HepG2 (cell line): ENCODE data around the gene MIDN. TPM values are rescaled to one million over a fixed set of nuclear protein-coding genes. Genes with fewer than 3 reads are reported as not detected.
A peak's percentile ranks its signal among the peaks of the same experiment; 100 is the strongest.

ENCODE experiments used
- CSRNP2 ChIP-seq: sonication (generic); formaldehyde crosslinking; conservative IDR thresholded peaks from 2 replicates; pipeline ENCODE4 v1.8.0; 2022; ENCODE audit warnings: low read depth, missing genetic modification reagents
- GABPB1 ChIP-seq: IDR thresholded peaks from 2 replicates; pipeline ENCODE4 v1.6.1; 2016; ENCODE audit warnings: mild to moderate bottlenecking, missing genetic modification reagents, moderate library complexity, missing compliant biosample characterization
- GTF2F1 ChIP-seq: fragments of 150-350 bp; IDR thresholded peaks from 2 replicates; pipeline ENCODE4 v1.6.1; 2014; ENCODE audit warnings: low read length
- HDAC1 ChIP-seq: sonication (generic); formaldehyde crosslinking; IDR thresholded peaks from 2 replicates; pipeline ENCODE4 v1.5.1; 2020; ENCODE audit warnings: mild to moderate bottlenecking, missing genetic modification reagents
- HNF4G ChIP-seq, 2 experiments: sonication (generic) in 1 of 2; formaldehyde crosslinking in 1 of 2; IDR thresholded peaks; 2 replicates each; pipeline versions ENCODE4 v1.4.0 to v1.6.1; 2011 to 2020; ENCODE audit warnings: borderline replicate concordance in 2 of 2, low read depth in 2 of 2, mild to moderate bottlenecking in 2 of 2, low read length in 1 of 2, missing genetic modification reagents in 1 of 2, moderate library complexity in 1 of 2
- HOXA5 ChIP-seq: sonication (generic); formaldehyde crosslinking; IDR thresholded peaks from 2 replicates; pipeline ENCODE4 v1.4.0; 2020; ENCODE audit warnings: missing genetic modification reagents
- KDM2A ChIP-seq: sonication (generic); formaldehyde crosslinking; IDR thresholded peaks from 2 replicates; pipeline ENCODE4 v1.4.0; 2020; ENCODE audit warnings: low read depth, missing genetic modification reagents, borderline replicate concordance
- MEF2D ChIP-seq: sonication (generic); formaldehyde crosslinking; IDR thresholded peaks from 2 replicates; pipeline ENCODE4 v1.5.1; 2020; ENCODE audit warnings: mild to moderate bottlenecking, missing genetic modification reagents
- MTF2 ChIP-seq: sonication (generic); formaldehyde crosslinking; IDR thresholded peaks from 2 replicates; pipeline ENCODE4 v1.5.0; 2020; ENCODE audit warnings: missing genetic modification reagents, borderline replicate concordance
- NRL ChIP-seq: sonication (generic); formaldehyde crosslinking; IDR thresholded peaks from 2 replicates; pipeline ENCODE4 v1.5.0; 2020; ENCODE audit warnings: missing genetic modification reagents, mild to moderate bottlenecking, moderate library complexity, borderline replicate concordance
- PAXIP1 ChIP-seq: sonication (generic); formaldehyde crosslinking; conservative IDR thresholded peaks from 2 replicates; pipeline ENCODE4 v1.4.0; 2020; ENCODE audit warnings: mild to moderate bottlenecking, missing genetic modification reagents, moderate library complexity
- PCBP1 ChIP-seq: fragments of 200-400 bp; formaldehyde crosslinking; IDR thresholded peaks from 2 replicates; pipeline ENCODE4 v1.6.1; 2017; ENCODE audit warnings: mild to moderate bottlenecking, low read depth, low read length, borderline replicate concordance
- PLRG1 ChIP-seq: fragments of 450-650 bp; conservative IDR thresholded peaks from 2 replicates; pipeline ENCODE4 v1.6.1; 2016
- PRDM10 ChIP-seq: sonication (generic); formaldehyde crosslinking; IDR thresholded peaks from 2 replicates; pipeline ENCODE4 v1.4.0; 2020; ENCODE audit warnings: low read depth, missing genetic modification reagents
- ZFP62 ChIP-seq: sonication (generic); formaldehyde crosslinking; IDR thresholded peaks from 2 replicates; pipeline ENCODE4 v1.4.0; 2020; ENCODE audit warnings: missing genetic modification reagents
- ZNF430 ChIP-seq: sonication (generic); formaldehyde crosslinking; IDR thresholded peaks from 2 replicates; pipeline ENCODE4 v1.9.0; 2021; ENCODE audit warnings: mild to moderate bottlenecking, missing genetic modification reagents
- ZNF607 ChIP-seq: sonication (generic); formaldehyde crosslinking; IDR thresholded peaks from 2 replicates; pipeline ENCODE4 v1.5.1; 2020; ENCODE audit warnings: missing genetic modification reagents, mild to moderate bottlenecking, borderline replicate concordance
- ZSCAN31 ChIP-seq: sonication (generic); formaldehyde crosslinking; IDR thresholded peaks from 2 replicates; pipeline ENCODE4 v1.5.0; 2020; ENCODE audit warnings: low read depth, mild to moderate bottlenecking, missing genetic modification reagents
- ZSCAN9 ChIP-seq: IDR thresholded peaks from 2 replicates; pipeline ENCODE4 v1.6.1; 2016; ENCODE audit warnings: borderline replicate concordance
- polyA plus RNA-seq, 8 experiments: library from polyadenylated mRNA; depleted of rRNA in 3 of 8; stranded (reverse) in 7 of 8; unstranded in 1 of 8; fragments of >200 nt; fragmentation: Illumina TruSeq in 4 of 8; extraction: Trizol in 4 of 8; gene quantifications; 2 replicates each; pipeline versions ENCODE4 v1.2.1 to v1.2.3, GENCODE V29; 2011 to 2016; ENCODE audit warnings: low read depth in 4 of 8, missing spikeins in 1 of 8, mixed read lengths in 1 of 8; ENCODE audit not compliant: insufficient read depth in 1 of 8
- total RNA-seq, 5 experiments: library from RNA; depleted of rRNA; stranded (reverse); fragments of >200 nt; fragmentation: Illumina TruSeq; extraction: Trizol; gene quantifications; 2 replicates each; pipeline ENCODE4 v1.2.3, GENCODE V29; 2016; ENCODE audit warnings: low read depth in 1 of 5

MIDN gene
- total and polyA plus RNA-seq, 2 of the 13 experiments (the other 11 are each of a cell fraction or from before 2014, with no cell fraction given) = 8.4 to 18.0 TPM

- TF ChIP-seq KDM2A (CRISPR knock-in tag) (0 out of 2 replicates have a peak, but pooled peaks have one; percentile 29), CSRNP2 (CRISPR knock-in tag) (no peak), PAXIP1 (CRISPR knock-in tag) (0 out of 2 replicates have a peak, but pooled peaks have one; percentile 42), ZNF430 (CRISPR knock-in tag) (peak; percentile 61; the same call in 1 of the 2 replicates), PLRG1 (no peak), ZSCAN31 (CRISPR knock-in tag) (peak; percentile 78; the same call in 1 of the 2 replicates), GTF2F1 (no peak), MTF2 (CRISPR knock-in tag) (no peak), HOXA5 (CRISPR knock-in tag) (peak; percentile 28; the same call in 1 of the 2 replicates), GABPB1 (CRISPR knock-in tag) (peak; percentile 40), HDAC1 (CRISPR knock-in tag) (peak; percentile 40; the same call in 1 of the 2 replicates), NRL (CRISPR knock-in tag) (0 out of 2 replicates have a peak, but pooled peaks have one; percentile 23), HNF4G (IDR thresholded peaks at IDR 0.05; ENCODE audit: borderline replicate concordance, low read depth, low read length) (peak; percentile 24), HNF4G (CRISPR knock-in tag; IDR thresholded peaks at IDR 0.05; ENCODE audit: borderline replicate concordance, low read depth) (no peak), MEF2D (CRISPR knock-in tag) (no peak), ZSCAN9 (no peak), PRDM10 (CRISPR knock-in tag) (peak; percentile 69; the same call in 1 of the 2 replicates), PCBP1 (0 out of 2 replicates have a peak, but pooled peaks have one; percentile 49), ZFP62 (no peak), ZNF607 (CRISPR knock-in tag) (peak; percentile 21; the same call in 1 of the 2 replicates)
Observed at GRCh38 chr19:1284979-1285736, 36.8 kb downstream of the MIDN start (continued).
